Uterus (tissue), 2 donors: Measurements from ENCODE around the gene NRL.

ENCODE experiments used
- POLR2A ChIP-seq, 2 donors: fragments of 450-650 bp; IDR thresholded peaks; one replicate each; pipeline ENCODE4 v1.6.1; 2016; ENCODE audit warnings: antibody characterized with exemption in 2 of 2, mild to moderate bottlenecking in 1 of 2, moderate library complexity in 1 of 2
- TF ChIP-seq, protein P1 (sequence below), 4 experiments: fragments of 200-600 bp in 2 of 4; fragments of 450-650 bp in 2 of 4; sonication (generic) in 2 of 4; IDR thresholded peaks; one replicate each; pipeline ENCODE4 v1.5.1; 2016 to 2019; ENCODE audit warnings: antibody characterized with exemption in 4 of 4, mild to moderate bottlenecking in 2 of 4, moderate library complexity in 1 of 4

DNA sequence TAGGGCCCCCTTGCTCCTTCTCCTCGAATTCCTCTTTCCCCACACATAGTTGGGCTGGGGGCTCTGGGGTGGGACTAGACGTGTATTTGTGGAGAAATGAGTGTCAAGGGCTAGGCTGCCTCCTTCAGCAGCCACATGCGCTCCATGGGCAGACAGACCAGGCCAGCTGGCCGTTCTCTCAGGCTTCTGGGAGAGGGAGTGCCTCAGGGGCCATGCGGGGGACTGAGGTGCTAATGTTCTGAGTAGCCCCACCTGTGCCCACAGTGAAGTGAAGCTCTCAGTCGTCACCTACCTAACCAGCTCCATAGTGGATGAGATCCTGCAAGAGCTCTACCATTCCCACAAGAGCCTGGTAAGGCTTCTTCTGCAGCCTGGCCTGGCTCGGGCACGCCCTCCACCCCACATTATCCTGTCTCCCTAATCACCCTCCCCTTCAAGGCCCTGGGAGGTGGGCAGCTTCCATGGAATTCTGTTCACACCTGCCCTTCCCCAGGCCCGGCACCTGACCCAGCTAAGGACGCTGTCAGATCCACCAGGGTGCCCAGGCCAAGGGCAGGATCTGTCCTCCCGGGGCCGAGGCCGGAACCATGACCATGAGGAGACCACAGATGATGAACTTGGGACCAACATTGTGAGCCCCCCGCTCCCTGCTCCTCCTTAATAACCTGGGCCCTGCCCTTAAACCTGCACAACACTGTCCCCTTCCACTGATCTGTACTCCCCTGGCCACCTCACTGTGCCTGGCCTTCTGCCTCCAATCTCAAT is 52.4 kb downstream of the NRL start:
- TF ChIP-seq, protein P1, sequence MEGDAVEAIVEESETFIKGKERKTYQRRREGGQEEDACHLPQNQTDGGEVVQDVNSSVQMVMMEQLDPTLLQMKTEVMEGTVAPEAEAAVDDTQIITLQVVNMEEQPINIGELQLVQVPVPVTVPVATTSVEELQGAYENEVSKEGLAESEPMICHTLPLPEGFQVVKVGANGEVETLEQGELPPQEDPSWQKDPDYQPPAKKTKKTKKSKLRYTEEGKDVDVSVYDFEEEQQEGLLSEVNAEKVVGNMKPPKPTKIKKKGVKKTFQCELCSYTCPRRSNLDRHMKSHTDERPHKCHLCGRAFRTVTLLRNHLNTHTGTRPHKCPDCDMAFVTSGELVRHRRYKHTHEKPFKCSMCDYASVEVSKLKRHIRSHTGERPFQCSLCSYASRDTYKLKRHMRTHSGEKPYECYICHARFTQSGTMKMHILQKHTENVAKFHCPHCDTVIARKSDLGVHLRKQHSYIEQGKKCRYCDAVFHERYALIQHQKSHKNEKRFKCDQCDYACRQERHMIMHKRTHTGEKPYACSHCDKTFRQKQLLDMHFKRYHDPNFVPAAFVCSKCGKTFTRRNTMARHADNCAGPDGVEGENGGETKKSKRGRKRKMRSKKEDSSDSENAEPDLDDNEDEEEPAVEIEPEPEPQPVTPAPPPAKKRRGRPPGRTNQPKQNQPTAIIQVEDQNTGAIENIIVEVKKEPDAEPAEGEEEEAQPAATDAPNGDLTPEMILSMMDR (IDR thresholded peaks at IDR 0.05): no peak
- no peak for TF ChIP-seq POLR2A (IDR thresholded peaks at IDR 0.05)
